Skeletal muscle satellite cell (primary cell): ENCODE results near the gene DDX10.

Experiments used
- H3K27me3 ChIP-seq: 2 replicates; pipeline ENCODE4 v1.7.0; 2013; ENCODE audit warnings: low read length; ENCODE audit not compliant: control insufficient read depth, insufficient read depth
- H3K36me3 ChIP-seq: 2 replicates; pipeline ENCODE4 v1.7.0; 2013; ENCODE audit warnings: mild to moderate bottlenecking, control low read depth, low read length; ENCODE audit not compliant: insufficient read depth
- H3K4me1 ChIP-seq: 2 replicates; pipeline ENCODE4 v1.7.0; 2013; ENCODE audit warnings: low read length; ENCODE audit not compliant: control insufficient read depth, insufficient read depth
- H3K4me2 ChIP-seq: 2 replicates; pipeline ENCODE4 v1.7.0; 2013; ENCODE audit warnings: mild to moderate bottlenecking, low read length
- H3K4me3 ChIP-seq: 2 replicates; pipeline ENCODE4 v1.7.0; 2013; ENCODE audit warnings: low read length
- H3K9ac ChIP-seq: 2 replicates; pipeline ENCODE4 v1.7.0; 2013; ENCODE audit warnings: mild to moderate bottlenecking, low read depth, low read length, moderate library complexity
- H3K9me3 ChIP-seq: replicated peaks from 2 replicates; pipeline ENCODE4 v1.7.0; 2013; ENCODE audit warnings: mild to moderate bottlenecking, control low read depth, low read length

The DDX10 gene

GRCh38 chr11:108786281-108786990 is 121.6 kb downstream of the DDX10 start:
- no peaks in the 10 kb centered on the region for H3K27me3 ChIP-seq
- no peak overlapping the region for H3K4me3 ChIP-seq
- no peaks in the 10 kb centered on the region for H3K9me3 ChIP-seq
- peaks cover 3% of the 10 kb centered on the region for H3K4me1 ChIP-seq
- H3K9ac ChIP-seq, result no peak overlapping the region
- H3K4me2 ChIP-seq, result no peak overlapping the region
- H3K36me3 ChIP-seq, result no peaks in the 10 kb centered on the region

- no peak overlapping the region for H3K4me3 ChIP-seq
- H3K9ac ChIP-seq, result no peak overlapping the region
- no peaks in the 10 kb centered on the region for H3K9me3 ChIP-seq
- peaks cover 3% of the 10 kb centered on the region for H3K4me1 ChIP-seq
- no peak overlapping the region for H3K4me2 ChIP-seq
- H3K36me3 ChIP-seq, result no peaks in the 10 kb centered on the region
- no peaks in the 10 kb centered on the region for H3K27me3 ChIP-seq
These were observed 122.2 kb downstream of the DDX10 start for GRCh38 chr11:108787105-108787504.

- Histone ChIP-seq H3K9me3 (no peaks in the 10 kb centered on the region), H3K4me3 (no peak overlapping the region), H3K4me2 (no peak overlapping the region), H3K9ac (no peak overlapping the region), H3K36me3 (no peaks in the 10 kb centered on the region), H3K4me1 (peaks cover 3% of the 10 kb centered on the region), H3K27me3 (no peaks in the 10 kb centered on the region)
These were observed 123.8 kb downstream of the DDX10 start for GRCh38 chr11:108788565-108789199.

GRCh38 chr11:108790501-108791299 is 125.8 kb downstream of the DDX10 start:
- Histone ChIP-seq H3K9ac (no peak overlapping the region), H3K36me3 (no peaks in the 10 kb centered on the region), H3K4me1 (peaks cover 3% of the 10 kb centered on the region), H3K27me3 (no peaks in the 10 kb centered on the region), H3K4me2 (no peak overlapping the region), H3K9me3 (no peaks in the 10 kb centered on the region), H3K4me3 (no peak overlapping the region)

GRCh38 chr11:108793138-108793537 is 128.3 kb downstream of the DDX10 start:
- no peak overlapping the region for H3K9ac ChIP-seq
- no peaks in the 10 kb centered on the region for H3K36me3 ChIP-seq

GRCh38 chr11:108793611-108794010 is 128.7 kb downstream of the DDX10 start:
- no peak overlapping the region for H3K9ac ChIP-seq
- no peak overlapping the region for H3K4me2 ChIP-seq
- H3K27me3 ChIP-seq, result no peaks in the 10 kb centered on the region
- H3K9me3 ChIP-seq, result no peaks in the 10 kb centered on the region
- no peaks in the 10 kb centered on the region for H3K36me3 ChIP-seq
- H3K4me3 ChIP-seq, result no peak overlapping the region
- peaks cover 2% of the 10 kb centered on the region for H3K4me1 ChIP-seq

More at GRCh38 chr11:108793138-108793537, 128.3 kb downstream of the DDX10 start:
- H3K4me3 ChIP-seq, result no peak overlapping the region
- no peaks in the 10 kb centered on the region for H3K27me3 ChIP-seq
- H3K9me3 ChIP-seq, result no peaks in the 10 kb centered on the region
- no peak overlapping the region for H3K4me2 ChIP-seq
- H3K4me1 ChIP-seq, result peaks cover 3% of the 10 kb centered on the region

GRCh38 chr11:108796551-108796950 is 131.7 kb downstream of the DDX10 start:
- Histone ChIP-seq H3K9ac (no peak overlapping the region), H3K4me1 (no peaks in the 10 kb centered on the region), H3K36me3 (no peaks in the 10 kb centered on the region)

GRCh38 chr11:108797578-108798100 is 132.8 kb downstream of the DDX10 start:
- Histone ChIP-seq H3K36me3 (no peaks in the 10 kb centered on the region), H3K9ac (no peak overlapping the region), H3K27me3 (no peaks in the 10 kb centered on the region), H3K9me3 (no peaks in the 10 kb centered on the region), H3K4me3 (no peak overlapping the region), H3K4me1 (no peaks in the 10 kb centered on the region), H3K4me2 (no peak overlapping the region)

More at GRCh38 chr11:108796551-108796950, 131.7 kb downstream of the DDX10 start:
- Histone ChIP-seq H3K9me3 (no peaks in the 10 kb centered on the region), H3K27me3 (no peaks in the 10 kb centered on the region), H3K4me3 (no peak overlapping the region), H3K4me2 (no peak overlapping the region)

GRCh38 chr11:108802492-108802891 is 137.6 kb downstream of the DDX10 start:
- H3K36me3 ChIP-seq, result no peaks in the 10 kb centered on the region
- H3K4me3 ChIP-seq, result no peak overlapping the region
- H3K27me3 ChIP-seq, result no peaks in the 10 kb centered on the region
- no peaks in the 10 kb centered on the region for H3K9me3 ChIP-seq
- H3K4me1 ChIP-seq, result peaks cover 11% of the 10 kb centered on the region
- no peak overlapping the region for H3K4me2 ChIP-seq
- H3K9ac ChIP-seq, result no peak overlapping the region

- Histone ChIP-seq H3K4me3 (no peak overlapping the region), H3K9me3 (no peaks in the 10 kb centered on the region), H3K4me2 (no peak overlapping the region), H3K9ac (no peak overlapping the region), H3K27me3 (no peaks in the 10 kb centered on the region), H3K4me1 (peaks cover 11% of the 10 kb centered on the region), H3K36me3 (no peaks in the 10 kb centered on the region)
These were observed 138.9 kb downstream of the DDX10 start for GRCh38 chr11:108803776-108804175.

- Histone ChIP-seq H3K36me3 (no peaks in the 10 kb centered on the region), H3K4me2 (no peak overlapping the region), H3K9me3 (no peaks in the 10 kb centered on the region), H3K4me3 (no peak overlapping the region), H3K9ac (no peak overlapping the region), H3K27me3 (no peaks in the 10 kb centered on the region), H3K4me1 (peaks cover 11% of the 10 kb centered on the region)
These were observed 139.6 kb downstream of the DDX10 start for GRCh38 chr11:108804511-108804910.
